NCI-H2227 treated with DMSO at 0.1 percent for 48 hours (cell line): ENCODE results near the gene TEN1.
A peak's percentile ranks its signal among the peaks of the same experiment; 100 is the strongest.
"Not testable (repeated sequence)": the region's sequence is repeated elsewhere in the genome, so short reads cannot be mapped to it uniquely, and the experiment has no call there.

ENCODE experiments used
- DNase-seq: peaks from one replicate; lab custom pipeline; 2025; lab: John Stamatoyannopoulos, UW

TEN1 gene

GRCh38 chr17:76027159-76027839 lies 48.3 kb downstream of the TEN1 start, which contains the start of gene EVPL:
TSS of gene EVPL (minus strand) at chr17:76027306. CDS start at chr17:76027198, 108 bp downstream.
- no peak for DNase-seq

- DNase-seq, result peak; percentile 8
Observed at GRCh38 chr17:76032073-76032779, 53.2 kb downstream of the TEN1 start.

GRCh38 chr17:76032780-76033108 lies 53.7 kb downstream of the TEN1 start:
- no peak for DNase-seq

GRCh38 chr17:76033139-76033538 lies 54.1 kb downstream of the TEN1 start:
- DNase-seq, result no peak

- DNase-seq, result no peak
Observed at GRCh38 chr17:76034428-76035350, 55.6 kb downstream of the TEN1 start.

GRCh38 chr17:76036497-76037261 lies 57.6 kb downstream of the TEN1 start:
- DNase-seq, result peak; percentile 2

- DNase-seq, result no peak
Observed at GRCh38 chr17:76038050-76038449, 59.0 kb downstream of the TEN1 start.

- DNase-seq, result no peak
Observed at GRCh38 chr17:76039121-76039520, 60.1 kb downstream of the TEN1 start.

GRCh38 chr17:76040376-76040775 lies 61.3 kb downstream of the TEN1 start:
- no peak for DNase-seq

- not testable (repeated sequence) for DNase-seq
Observed at GRCh38 chr17:76042868-76043267, 63.8 kb downstream of the TEN1 start.

- DNase-seq, result not testable (repeated sequence)
Observed at GRCh38 chr17:76044475-76045007, 65.5 kb downstream of the TEN1 start.

- DNase-seq, result no peak
Observed at GRCh38 chr17:76046064-76046463, 67.0 kb downstream of the TEN1 start.

- no peak for DNase-seq
Observed at GRCh38 chr17:76048025-76048605, 69.1 kb downstream of the TEN1 start.

- no peak for DNase-seq
Observed at GRCh38 chr17:76048711-76049110, 69.7 kb downstream of the TEN1 start.

GRCh38 chr17:76049239-76049638 lies 70.2 kb downstream of the TEN1 start:
- DNase-seq, result no peak

GRCh38 chr17:76049836-76050537 lies 70.9 kb downstream of the TEN1 start:
- DNase-seq, result no peak
